CD4-positive, alpha-beta memory T cell (primary cell): Measurements from ENCODE around the gene MAST4. TPM values are rescaled to one million over a fixed set of nuclear protein-coding genes. Genes with fewer than 3 reads are reported as not detected.

Experiments used
- CTCF ChIA-PET: fragments of 350-600 bp; sonication (Branson Sonifier 250); formaldehyde crosslinking; loops from one replicate; lab custom pipeline; 2021; ENCODE audit warnings: inconsistent platforms; ENCODE audit not compliant: partially characterized antibody; lab: Charles Lee
- POLR2A ChIA-PET: fragments of 350-600 bp; sonication (Branson Sonifier 250); formaldehyde crosslinking; loops from one replicate; lab custom pipeline; 2021; ENCODE audit not compliant: partially characterized antibody; lab: Charles Lee
- DNase-seq, 5 donors: peaks; one replicate each; pipeline versions ENCODE4 v3.0.0 to v3.0.0-alpha.2; 2020 to 2022; ENCODE audit warnings: mixed read lengths in 1 of 5
- H3K27ac ChIP-seq: one replicate; pipeline ENCODE4 v1.7.0; 2013; ENCODE audit warnings: low read depth, low read length
- H3K27me3 ChIP-seq: 2 replicates; pipeline ENCODE4 v1.7.0; 2013; ENCODE audit warnings: mild to moderate bottlenecking, low read length, moderate library complexity; ENCODE audit not compliant: insufficient read depth
- H3K36me3 ChIP-seq: 2 replicates; pipeline ENCODE4 v1.7.0; 2013; ENCODE audit warnings: mild to moderate bottlenecking, low read length, moderate library complexity; ENCODE audit not compliant: insufficient read depth
- H3K4me1 ChIP-seq: 2 replicates; pipeline ENCODE4 v1.7.0; 2013; ENCODE audit warnings: mild to moderate bottlenecking, low read length, moderate library complexity; ENCODE audit not compliant: insufficient read depth
- H3K4me3 ChIP-seq, 2 donors: one replicate each; pipeline ENCODE4 v1.7.0; 2013; ENCODE audit warnings: low read length in 2 of 2, mild to moderate bottlenecking in 1 of 2
- H3K9me3 ChIP-seq, 2 donors: one replicate each; pipeline ENCODE4 v1.7.0; 2013; ENCODE audit warnings: low read length in 2 of 2, control low read depth in 1 of 2; ENCODE audit not compliant: control insufficient read depth in 1 of 2
- H3K27ac Mint-ChIP-seq, 7 donors: one replicate each; pipeline ENCODE4 v1.8.0; 2020 to 2021; ENCODE audit warnings: mixed read lengths in 7 of 7, mild to moderate bottlenecking in 6 of 7, inconsistent platforms in 3 of 7, moderate library complexity in 3 of 7
- H3K27me3 Mint-ChIP-seq, 2 donors: one replicate each; pipeline ENCODE4 v1.8.0; 2020 to 2021; ENCODE audit warnings: mixed read lengths in 2 of 2
- H3K36me3 Mint-ChIP-seq, 2 donors: one replicate each; pipeline ENCODE4 v1.8.0; 2020 to 2021; ENCODE audit warnings: mixed read lengths in 2 of 2, inconsistent platforms in 1 of 2, mild to moderate bottlenecking in 1 of 2
- H3K4me1 Mint-ChIP-seq, 4 donors: one replicate each; pipeline ENCODE4 v1.8.0; 2020 to 2021; ENCODE audit warnings: mixed read lengths in 4 of 4, mild to moderate bottlenecking in 1 of 4
- H3K4me3 Mint-ChIP-seq, 8 donors: one replicate each; pipeline ENCODE4 v1.8.0; 2020 to 2021; ENCODE audit warnings: mixed read lengths in 8 of 8, mild to moderate bottlenecking in 7 of 8, moderate library complexity in 6 of 8, inconsistent platforms in 3 of 8
- H3K9me3 Mint-ChIP-seq, 8 donors: one replicate each; pipeline ENCODE4 v1.8.0; 2020 to 2021; ENCODE audit warnings: mixed read lengths in 8 of 8, mild to moderate bottlenecking in 5 of 8, inconsistent platforms in 3 of 8, moderate library complexity in 1 of 8
- intact Hi-C: fragments of 100-400 bp; cut with micrococcal nuclease; formaldehyde crosslinking; loops from one replicate; pipeline ENCODE4 v1.15.1; 2023
- polyA plus RNA-seq, 2 donors: library from polyadenylated mRNA; unstranded; fragments of 300-500 nt; fragmentation: Illumina TruSeq; gene quantifications; one replicate each; pipeline ENCODE4 v1.2.3, GENCODE V29; 2021
- total RNA-seq, 2 experiments: library from RNA; stranded (reverse); gene quantifications; one replicate each; pipeline ENCODE4 v1.2.3, GENCODE V29; 2021

Gene MAST4
- total and polyA plus RNA-seq, 4 experiments from 2014 or later = 9.2 to 27.0 (median 21.3) TPM

- Histone ChIP-seq H3K4me3 (no peak overlapping the region), H3K4me1 (no peaks in the 10 kb centered on the region), H3K27me3 (no peaks in the 10 kb centered on the region), H3K9me3 (no peaks in the 10 kb centered on the region), H3K27ac (no peak overlapping the region), H3K36me3 (no peaks in the 10 kb centered on the region)
- ChIA-PET CTCF (interaction anchor here (0.8 to 2.1 kb wide), 3 partner anchors 8 to 26 kb away, joined by 3 to 14 read pairs (median 5); no protein-coding TSS in a partner anchor), POLR2A (interaction anchor here (1.4 kb wide), 1 partner anchor 11 kb away, joined by 3 read pairs; no protein-coding TSS in a partner anchor)
- Mint-ChIP-seq H3K9me3 (peaks cover 0 to 2% (median 0%) of the 10 kb centered on the region in 8 donors), H3K36me3 (no peaks in the 10 kb centered on the region), H3K4me3 (no peak overlapping the region), H3K27me3 (peaks cover 0 to 4% of the 10 kb centered on the region in 2 donors), H3K4me1 (peaks cover 0 to 9% (median 0%) of the 10 kb centered on the region in 4 donors), H3K27ac (no peak overlapping the region)
- intact Hi-C loops = no loop called here
- no peak for DNase-seq
Observed at GRCh38 chr5:66840511-66841013, 244.4 kb downstream of the MAST4 start.

GRCh38 chr5:66841264-66841663, 245.1 kb downstream of the MAST4 start:
- Mint-ChIP-seq H3K4me1 (peaks cover 0 to 9% (median 0%) of the 10 kb centered on the region in 4 donors), H3K27ac (no peak overlapping the region), H3K4me3 (no peak overlapping the region), H3K27me3 (peaks cover 0 to 4% of the 10 kb centered on the region in 2 donors), H3K36me3 (no peaks in the 10 kb centered on the region), H3K9me3 (peaks cover 0 to 2% (median 0%) of the 10 kb centered on the region in 8 donors)
- no peaks in the 10 kb centered on the region for H3K27me3 ChIP-seq
- H3K4me3 ChIP-seq = no peak overlapping the region
- H3K36me3 ChIP-seq = no peaks in the 10 kb centered on the region
- H3K4me1 ChIP-seq = no peaks in the 10 kb centered on the region
- H3K9me3 ChIP-seq = no peaks in the 10 kb centered on the region
- no peak for DNase-seq
- no peak overlapping the region for H3K27ac ChIP-seq
- intact Hi-C loops = no loop called here
- POLR2A ChIA-PET = no interaction called here
- CTCF ChIA-PET = interaction anchor here (2.1 kb wide), 1 partner anchor 12 kb away, joined by 14 read pairs; no protein-coding TSS in a partner anchor

- intact Hi-C loops = no loop called here
- Histone ChIP-seq H3K27ac (no peak overlapping the region), H3K9me3 (no peaks in the 10 kb centered on the region), H3K27me3 (no peaks in the 10 kb centered on the region), H3K36me3 (no peaks in the 10 kb centered on the region), H3K4me1 (no peaks in the 10 kb centered on the region), H3K4me3 (no peak overlapping the region)
- Mint-ChIP-seq H3K27me3 (peaks cover 0 to 4% of the 10 kb centered on the region in 2 donors), H3K27ac (no peak overlapping the region), H3K4me1 (peaks cover 0 to 9% (median 0%) of the 10 kb centered on the region in 4 donors), H3K36me3 (no peaks in the 10 kb centered on the region), H3K9me3 (peaks cover 0 to 2% (median 0%) of the 10 kb centered on the region in 8 donors), H3K4me3 (no peak overlapping the region)
- no peak for DNase-seq
- POLR2A ChIA-PET = no interaction called here
- CTCF ChIA-PET = interaction anchor here (1.1 kb wide), 1 partner anchor 12 kb away, joined by 3 read pairs; no protein-coding TSS in a partner anchor
Observed at GRCh38 chr5:66842540-66842939, 246.3 kb downstream of the MAST4 start.

- Mint-ChIP-seq H3K4me3 (no peak overlapping the region), H3K36me3 (no peaks in the 10 kb centered on the region), H3K9me3 (peaks cover 0 to 2% (median 0%) of the 10 kb centered on the region in 8 donors), H3K4me1 (peaks cover 0 to 9% (median 0%) of the 10 kb centered on the region in 4 donors), H3K27me3 (peaks cover 0 to 4% of the 10 kb centered on the region in 2 donors), H3K27ac (no peak overlapping the region)
- Histone ChIP-seq H3K27ac (no peak overlapping the region), H3K4me3 (no peak overlapping the region), H3K9me3 (no peaks in the 10 kb centered on the region), H3K4me1 (no peaks in the 10 kb centered on the region), H3K27me3 (no peaks in the 10 kb centered on the region), H3K36me3 (no peaks in the 10 kb centered on the region)
- intact Hi-C loops = no loop called here
- POLR2A ChIA-PET = no interaction called here
- CTCF ChIA-PET = interaction anchor here (1.1 kb wide), 1 partner anchor 12 kb away, joined by 3 read pairs; no protein-coding TSS in a partner anchor
- no peak for DNase-seq
Observed at GRCh38 chr5:66843065-66843464, 246.9 kb downstream of the MAST4 start.

GRCh38 chr5:66848749-66849641, 252.8 kb downstream of the MAST4 start:
- no peak overlapping the region for H3K27ac Mint-ChIP-seq
- DNase-seq = no peak
- intact Hi-C loops = no loop called here
- no peaks in the 10 kb centered on the region for H3K4me1 ChIP-seq
- no peak overlapping the region for H3K27ac ChIP-seq
- peaks cover 5 to 9% of the 10 kb centered on the region in 2 donors for H3K27me3 Mint-ChIP-seq
- ChIA-PET CTCF (interaction anchor here (1.4 kb wide), 1 partner anchor 9 kb away, joined by 5 read pairs; no protein-coding TSS in a partner anchor), POLR2A (no interaction called here)
- no peaks in the 10 kb centered on the region for H3K27me3 ChIP-seq
- H3K9me3 Mint-ChIP-seq = peaks cover 0 to 2% (median 0%) of the 10 kb centered on the region in 8 donors
- H3K9me3 ChIP-seq = no peaks in the 10 kb centered on the region
- H3K36me3 Mint-ChIP-seq = no peaks in the 10 kb centered on the region
- no peak overlapping the region for H3K4me3 Mint-ChIP-seq
- H3K4me1 Mint-ChIP-seq = no peaks in the 10 kb centered on the region
- no peak overlapping the region for H3K4me3 ChIP-seq
- H3K36me3 ChIP-seq = no peaks in the 10 kb centered on the region

- H3K9me3 Mint-ChIP-seq = peaks cover 0 to 2% (median 0%) of the 10 kb centered on the region in 8 donors
- intact Hi-C loops = no loop called here
- peaks cover 5 to 6% of the 10 kb centered on the region in 2 donors for H3K27me3 Mint-ChIP-seq
- ChIA-PET CTCF (no interaction called here), POLR2A (no interaction called here)
- Histone ChIP-seq H3K36me3 (no peaks in the 10 kb centered on the region), H3K9me3 (no peaks in the 10 kb centered on the region), H3K27me3 (no peaks in the 10 kb centered on the region), H3K4me1 (no peaks in the 10 kb centered on the region), H3K27ac (no peak overlapping the region), H3K4me3 (no peak overlapping the region)
- DNase-seq = no peak
- H3K27ac Mint-ChIP-seq = no peak overlapping the region
- no peak overlapping the region for H3K4me3 Mint-ChIP-seq
- H3K36me3 Mint-ChIP-seq = no peaks in the 10 kb centered on the region
- no peaks in the 10 kb centered on the region for H3K4me1 Mint-ChIP-seq
Observed at GRCh38 chr5:66849803-66850202, 253.6 kb downstream of the MAST4 start.
